Tibial artery (tissue), 4 donors: ENCODE data around the gene PSD4.

Source experiments
- DNase-seq, 2 donors: peaks; one replicate each; pipeline ENCODE4 v3.0.0-alpha.2; 2019
- H3K27ac ChIP-seq, 2 donors: fragments of 200-600 bp; sonication (generic) in 1 of 2; 1 replicate in 1 of 2; 2 replicates in 1 of 2; pipeline ENCODE4 v1.5.1; 2018 to 2019; ENCODE audit warnings: mild to moderate bottlenecking in 1 of 2
- H3K27me3 ChIP-seq, 2 donors: fragments of 200-600 bp; sonication (generic) in 1 of 2; one replicate each; pipeline versions ENCODE4 v1.5.1 to v1.6.0; 2016 to 2019
- H3K36me3 ChIP-seq, 3 donors: fragments of 200-600 bp; sonication (generic) in 2 of 3; one replicate each; pipeline ENCODE4 v1.5.1; 2016 to 2019; ENCODE audit warnings: mild to moderate bottlenecking in 2 of 3
- H3K4me1 ChIP-seq, 4 donors: fragments of 200-600 bp; sonication (generic) in 2 of 4; 1 replicate in 3 of 4; 2 replicates in 1 of 4; pipeline ENCODE4 v1.5.1; 2016 to 2019
- H3K4me3 ChIP-seq, 2 donors: fragments of 200-600 bp; sonication (generic) in 1 of 2; 1 replicate in 1 of 2; 2 replicates in 1 of 2; pipeline ENCODE4 v1.5.1; 2018 to 2019; ENCODE audit warnings: mild to moderate bottlenecking in 2 of 2
- H3K9me3 ChIP-seq, 3 donors: fragments of 200-600 bp; sonication (generic) in 1 of 3; one replicate each; pipeline ENCODE4 v1.5.1; 2016 to 2019
- CTCF ChIP-seq, 2 experiments: fragments of 200-600 bp in 1 of 2; fragments of 450-650 bp in 1 of 2; IDR thresholded peaks; one replicate each; pipeline ENCODE4 v1.5.1; 2017 to 2019; ENCODE audit warnings: antibody characterized with exemption in 2 of 2, mild to moderate bottlenecking in 1 of 2, moderate library complexity in 1 of 2
- intact Hi-C: fragments of 100-400 bp; cut with DNase I; formaldehyde crosslinking; loops from one replicate; pipeline ENCODE4 v1.15.0; 2023; ENCODE audit warnings: low total_unique reads

PSD4 gene

GRCh38 chr2:113200736-113201490, 27.1 kb downstream of the PSD4 start:
- intact Hi-C loops: loop anchor here (5.0 kb wide), 1 partner anchor 171 kb away; no protein-coding TSS in a partner anchor
- Histone ChIP-seq H3K27ac (no peak overlapping the region), H3K9me3 (no peaks in the 10 kb centered on the region), H3K4me1 (peaks cover 0 to 12% (median 5%) of the 10 kb centered on the region in 4 donors), H3K4me3 (no peak overlapping the region), H3K36me3 (peaks cover 0 to 6% (median 0%) of the 10 kb centered on the region in 3 donors), H3K27me3 (no peaks in the 10 kb centered on the region)
- TF ChIP-seq CTCF (IDR thresholded peaks at IDR 0.05): no peak
- peak in 1 of 2 donors; percentile 47 for DNase-seq

GRCh38 chr2:113201496-113202304, 27.9 kb downstream of the PSD4 start:
- no peak overlapping the region for H3K27ac ChIP-seq
- no peak overlapping the region for H3K4me3 ChIP-seq
- intact Hi-C loops: loop anchor here (5.0 kb wide), 1 partner anchor 171 kb away; no protein-coding TSS in a partner anchor
- no peaks in the 10 kb centered on the region for H3K9me3 ChIP-seq
- TF ChIP-seq CTCF (IDR thresholded peaks at IDR 0.05): no peak
- H3K36me3 ChIP-seq: peaks cover 0 to 6% (median 0%) of the 10 kb centered on the region in 3 donors
- H3K4me1 ChIP-seq: peaks cover 0 to 12% (median 5%) of the 10 kb centered on the region in 4 donors
- no peaks in the 10 kb centered on the region for H3K27me3 ChIP-seq
- peak in 1 of 2 donors; percentile 48 for DNase-seq

- peaks cover 0 to 12% (median 5%) of the 10 kb centered on the region in 4 donors for H3K4me1 ChIP-seq
- H3K27me3 ChIP-seq: no peaks in the 10 kb centered on the region
- peak in 1 of 2 donors; percentile 57 for DNase-seq
- no peak overlapping the region for H3K4me3 ChIP-seq
- TF ChIP-seq CTCF (IDR thresholded peaks at IDR 0.05): no peak
- no peak overlapping the region for H3K27ac ChIP-seq
- H3K9me3 ChIP-seq: no peaks in the 10 kb centered on the region
- H3K36me3 ChIP-seq: peaks cover 0 to 6% (median 0%) of the 10 kb centered on the region in 3 donors
- intact Hi-C loops: loop anchor here (5.0 kb wide), 1 partner anchor 170 kb away; no protein-coding TSS in a partner anchor
Measured at GRCh38 chr2:113202305-113203216, 28.8 kb downstream of the PSD4 start.

- Histone ChIP-seq H3K27me3 (no peaks in the 10 kb centered on the region), H3K4me3 (no peak overlapping the region), H3K36me3 (peaks cover 0 to 6% (median 0%) of the 10 kb centered on the region in 3 donors), H3K4me1 (peaks cover 0 to 12% (median 5%) of the 10 kb centered on the region in 4 donors), H3K9me3 (no peaks in the 10 kb centered on the region), H3K27ac (no peak overlapping the region)
- intact Hi-C loops: loop anchor here (5.0 kb wide), 1 partner anchor 169 kb away; no protein-coding TSS in a partner anchor
- peak in 1 of 2 donors; percentile 12 for DNase-seq
- no peak for TF ChIP-seq CTCF (IDR thresholded peaks at IDR 0.05)
Measured at GRCh38 chr2:113203217-113203530, 29.4 kb downstream of the PSD4 start.
